ENCODE data around the gene GALR1.
"Not testable (repeated sequence)": the region's sequence is repeated elsewhere in the genome, so short reads cannot be mapped to it uniquely, and the experiment has no call there.

Gene GALR1

DNA sequence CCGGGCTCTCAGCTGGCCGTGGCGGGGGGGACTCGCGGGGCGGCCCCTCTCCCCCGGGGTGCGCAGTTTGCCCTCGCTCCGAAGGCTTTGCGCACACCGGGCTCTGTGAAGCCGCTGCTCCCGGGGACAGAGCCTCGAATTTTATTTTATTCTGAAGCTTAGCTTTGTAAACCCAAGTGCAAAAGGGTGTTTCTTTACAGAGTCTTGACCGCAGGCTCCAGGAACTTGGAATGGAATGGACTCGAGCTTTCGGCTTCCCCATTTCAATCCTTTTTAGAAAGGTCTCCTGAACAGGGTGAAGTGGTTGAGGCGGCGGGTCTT lies 2.0 kb downstream of the GALR1 start:
- DNase-seq: no peak

DNA sequence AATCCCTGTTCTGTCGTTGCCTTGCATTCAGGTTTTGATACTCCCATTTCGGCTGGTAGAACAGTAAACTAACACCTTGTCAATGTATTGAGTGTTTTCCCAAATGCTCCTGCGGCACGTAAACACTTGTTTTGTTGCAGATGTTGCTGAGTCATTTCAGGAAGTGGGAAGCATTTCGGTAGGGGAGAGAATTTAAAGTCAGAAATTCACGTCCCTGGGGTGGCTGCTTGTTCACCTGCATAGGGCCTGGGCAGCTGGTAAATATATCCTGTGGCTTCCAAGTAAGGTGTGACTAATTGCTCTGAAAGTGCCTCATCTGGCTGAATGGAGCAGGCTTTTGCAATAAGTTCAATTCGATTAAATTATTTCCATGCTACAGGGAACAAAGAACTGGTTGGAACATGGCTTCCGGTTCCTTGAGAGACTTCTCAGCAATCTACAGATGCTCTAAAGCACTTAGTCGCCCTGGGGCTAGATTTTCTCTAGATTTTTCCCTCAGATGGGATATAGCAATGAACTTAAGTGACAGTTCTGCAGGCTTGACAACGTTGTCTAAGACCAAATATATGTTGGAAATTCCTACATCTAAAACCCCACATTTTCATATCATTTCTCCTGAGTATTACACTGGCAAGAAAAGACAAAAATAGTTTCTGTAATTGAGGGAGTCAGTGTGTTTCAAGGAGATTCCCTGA lies 5.2 kb downstream of the GALR1 start:
- DNase-seq: no peak

DNA sequence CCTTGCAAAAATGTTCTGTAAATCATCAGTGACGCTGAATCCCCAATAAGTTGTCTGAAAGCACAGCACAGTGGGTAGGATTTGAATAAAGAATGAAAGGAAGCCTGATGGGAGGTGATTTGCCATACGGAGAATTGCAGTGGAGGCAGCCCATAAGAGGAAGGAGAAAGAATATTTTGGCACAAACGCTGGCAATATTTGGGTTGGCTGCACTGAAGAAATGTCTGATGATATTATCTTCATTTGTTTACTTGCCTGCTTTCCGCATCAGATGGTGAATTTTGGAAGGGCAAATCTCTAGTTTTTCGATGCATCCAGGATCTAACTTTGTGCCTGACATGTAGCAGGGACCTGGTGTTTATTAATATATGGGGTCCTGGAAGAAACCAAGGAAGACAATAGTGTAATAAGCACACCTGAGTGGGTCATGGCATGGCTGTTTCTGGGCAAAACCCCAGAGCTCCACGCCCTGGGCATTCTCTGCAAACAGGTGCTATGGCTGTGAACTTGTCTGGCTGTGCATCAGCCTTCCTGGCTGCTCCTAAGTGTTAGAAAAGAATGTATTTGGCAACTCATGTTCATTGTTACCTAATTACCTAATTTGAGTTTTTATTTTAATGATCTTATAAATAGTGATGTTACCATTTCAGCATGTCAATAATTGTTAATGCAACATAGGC lies 5.9 kb downstream of the GALR1 start:
- no peak for DNase-seq

DNA sequence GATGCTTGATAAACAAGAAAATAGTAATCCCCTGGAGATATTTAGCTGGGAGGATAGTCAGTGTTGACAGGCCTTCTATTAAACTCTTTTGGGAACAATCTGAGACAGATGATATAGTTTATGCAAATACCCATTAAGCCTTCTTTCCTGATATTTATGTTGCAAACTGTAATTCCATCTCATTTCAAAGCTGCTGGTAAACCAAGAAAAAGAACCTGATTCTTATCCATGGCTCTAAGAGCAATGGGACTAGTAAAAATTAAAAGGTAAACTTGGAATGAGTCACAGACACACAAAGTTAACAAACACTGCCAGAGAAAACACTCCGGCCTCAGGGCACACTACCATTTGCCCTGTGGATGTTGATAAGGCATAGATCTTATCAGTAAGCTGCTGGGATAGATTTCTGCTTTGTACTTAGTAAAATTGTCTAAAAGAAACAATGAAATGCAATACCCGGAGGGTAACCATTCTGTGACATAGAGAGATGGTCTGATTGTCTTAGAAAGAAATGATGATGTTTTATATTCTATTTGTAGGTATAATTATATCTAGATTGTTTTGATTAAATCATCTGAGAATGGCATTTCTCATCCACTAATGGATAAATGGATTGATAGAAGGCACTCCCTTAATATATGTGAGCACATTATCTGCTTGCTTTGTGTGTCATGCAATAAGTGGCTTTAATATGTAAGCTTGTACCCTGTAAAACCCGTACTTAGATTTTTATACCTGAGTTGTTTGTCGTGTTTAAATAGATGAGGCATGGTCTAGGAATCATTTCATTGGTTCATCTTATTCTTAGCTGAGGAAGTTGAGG lies 13.2 kb downstream of the GALR1 start:
- no peak for DNase-seq

DNA sequence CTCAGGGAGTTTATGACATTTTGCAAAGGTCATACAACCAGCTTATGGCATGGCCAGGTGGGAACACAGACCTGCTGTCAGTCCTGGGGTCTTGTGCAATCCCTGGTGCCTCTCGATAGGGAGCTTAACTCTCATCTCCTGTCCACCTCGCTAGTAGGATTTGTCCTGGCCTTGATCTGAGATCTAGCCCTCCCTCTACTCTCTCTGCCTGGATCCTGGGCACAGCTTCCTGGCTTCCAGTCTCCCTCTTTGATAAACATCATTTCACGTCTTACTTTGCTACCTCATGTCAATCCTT lies 13.8 kb downstream of the GALR1 start:
- DNase-seq: no peak

DNA sequence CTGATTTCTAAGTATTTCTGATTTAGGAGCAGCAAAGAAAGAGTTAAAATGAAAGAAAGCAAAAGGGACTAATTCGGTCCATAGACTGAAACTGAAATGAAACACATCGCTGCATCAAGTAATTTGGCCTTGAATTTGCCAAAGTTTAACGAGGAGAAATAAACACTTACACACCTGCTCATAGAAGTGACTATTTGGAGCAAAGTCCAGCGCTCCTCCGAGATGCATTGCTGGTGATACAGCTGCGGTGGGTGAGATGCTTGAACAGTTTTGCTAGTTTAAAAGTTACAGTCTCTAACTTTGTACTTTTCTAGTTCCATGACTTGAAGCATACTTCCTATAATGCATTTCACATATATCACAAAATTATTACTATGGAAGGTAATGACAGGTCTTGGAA lies 18.3 kb downstream of the GALR1 start:
- no peak for DNase-seq

DNA sequence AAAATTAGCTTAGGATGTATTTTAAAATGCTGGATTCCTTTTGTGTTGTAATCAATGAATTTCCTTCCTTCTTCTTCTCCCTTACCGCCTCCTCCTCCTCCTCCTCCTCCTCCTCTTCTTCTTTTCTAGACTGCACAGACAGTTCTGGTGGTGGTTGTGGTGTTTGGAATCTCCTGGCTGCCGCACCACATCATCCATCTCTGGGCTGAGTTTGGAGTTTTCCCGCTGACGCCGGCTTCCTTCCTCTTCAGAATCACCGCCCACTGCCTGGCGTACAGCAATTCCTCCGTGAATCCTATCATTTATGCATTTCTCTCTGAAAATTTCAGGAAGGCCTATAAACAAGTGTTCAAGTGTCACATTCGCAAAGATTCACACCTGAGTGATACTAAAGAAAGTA lies 18.8 kb downstream of the GALR1 start:
- DNase-seq: no peak

DNA sequence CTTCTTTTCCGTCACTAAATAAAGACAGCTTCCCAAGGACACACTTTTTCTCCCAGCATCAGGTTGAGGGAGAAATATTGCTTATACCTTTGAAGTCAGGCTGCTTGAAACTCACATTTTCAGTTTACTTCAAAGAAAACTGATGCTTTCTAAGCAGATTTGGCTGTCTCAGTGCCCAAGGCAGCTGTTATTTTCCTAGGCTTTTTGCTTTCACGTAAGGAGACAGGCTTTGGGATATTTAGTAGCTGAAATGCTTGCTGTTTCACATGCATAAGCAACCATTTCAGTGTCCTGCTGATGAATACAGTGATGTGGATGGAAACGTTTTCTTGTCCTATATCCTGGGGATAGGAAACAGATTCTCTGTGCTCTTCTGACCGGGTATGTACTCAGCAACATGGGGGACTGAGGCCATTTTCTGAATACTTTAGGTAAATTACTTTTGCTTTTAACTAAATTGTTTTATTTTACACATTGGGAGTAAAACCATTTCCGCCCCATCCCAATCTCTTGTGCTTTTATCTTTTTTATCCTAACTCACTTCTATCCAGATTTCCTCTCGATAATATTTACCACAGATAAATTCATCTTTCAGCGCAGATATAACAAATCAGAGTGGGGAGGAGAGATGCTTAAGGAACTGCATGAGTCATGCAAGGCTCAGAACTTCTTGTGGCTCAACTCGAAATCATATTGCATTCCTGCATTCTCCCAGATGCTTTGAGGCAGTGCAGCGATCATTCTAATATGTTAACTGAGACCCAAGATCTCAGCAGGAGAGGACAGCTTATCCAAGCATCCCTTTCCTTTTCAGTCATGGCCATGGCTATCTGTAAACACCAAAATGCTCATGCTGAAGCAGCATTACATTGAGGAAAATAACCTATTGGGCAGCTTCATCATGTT lies 22.2 kb downstream of the GALR1 start:
- no peak for DNase-seq

DNA sequence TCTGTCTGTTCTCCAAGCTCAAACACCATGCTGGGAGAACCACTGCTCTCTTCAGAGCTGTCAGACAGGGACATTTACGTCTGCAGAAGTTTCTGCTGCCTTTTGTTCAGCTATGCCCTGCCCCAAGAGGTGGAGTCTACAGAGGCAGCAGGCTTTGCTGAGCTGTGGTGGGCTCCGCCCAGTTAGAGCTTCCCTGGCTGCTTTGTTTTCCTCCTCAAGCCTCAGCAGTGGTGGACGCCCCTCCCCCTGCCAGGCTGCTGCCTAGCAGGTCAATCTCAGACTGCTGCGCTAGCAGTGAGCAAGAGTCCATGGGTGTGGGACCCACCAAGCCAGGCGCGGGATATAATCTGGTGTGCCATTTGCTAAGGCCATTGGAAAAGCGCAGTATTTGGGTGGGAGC lies 41.2 kb downstream of the GALR1 start:
- not testable (repeated sequence) for DNase-seq

DNA sequence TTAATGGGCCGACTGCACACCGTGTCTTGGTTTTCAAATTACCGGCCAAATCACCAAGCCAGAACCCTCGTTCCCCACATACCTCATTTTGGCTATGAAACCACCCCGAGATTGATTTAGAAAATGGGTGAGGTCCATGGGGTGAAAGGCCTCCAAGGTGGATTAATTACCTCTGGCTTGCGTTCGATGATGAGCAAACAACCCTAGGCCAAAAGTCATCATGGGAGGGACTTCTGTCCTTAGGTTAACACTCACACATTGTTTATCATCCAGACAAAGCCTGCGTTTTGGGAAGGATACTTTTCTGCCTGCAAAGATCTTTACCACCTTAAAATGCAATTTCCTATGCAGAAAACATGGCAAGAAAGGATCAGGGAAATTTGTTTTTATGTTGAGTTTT lies 48.5 kb downstream of the GALR1 start:
- DNase-seq: no peak

DNA sequence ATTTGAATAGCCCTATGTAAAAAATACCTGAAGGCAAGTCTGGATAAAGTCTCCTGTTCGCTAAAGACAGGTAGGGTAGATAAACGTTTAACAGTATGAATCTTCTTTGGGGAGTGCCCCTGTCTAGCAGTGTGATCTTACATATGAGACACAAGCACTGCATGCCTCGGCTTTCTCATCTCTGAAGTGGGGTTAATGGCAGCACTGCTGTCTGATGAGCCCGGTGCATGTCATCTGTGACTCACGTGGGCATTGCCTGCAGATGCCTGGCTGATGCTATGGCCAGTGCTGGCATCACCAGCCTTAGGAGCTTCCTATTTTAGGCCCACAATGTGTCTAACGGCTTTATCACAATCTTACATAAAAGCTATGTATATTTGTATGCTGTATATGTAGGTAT lies 50.1 kb downstream of the GALR1 start:
- DNase-seq: no peak

DNA sequence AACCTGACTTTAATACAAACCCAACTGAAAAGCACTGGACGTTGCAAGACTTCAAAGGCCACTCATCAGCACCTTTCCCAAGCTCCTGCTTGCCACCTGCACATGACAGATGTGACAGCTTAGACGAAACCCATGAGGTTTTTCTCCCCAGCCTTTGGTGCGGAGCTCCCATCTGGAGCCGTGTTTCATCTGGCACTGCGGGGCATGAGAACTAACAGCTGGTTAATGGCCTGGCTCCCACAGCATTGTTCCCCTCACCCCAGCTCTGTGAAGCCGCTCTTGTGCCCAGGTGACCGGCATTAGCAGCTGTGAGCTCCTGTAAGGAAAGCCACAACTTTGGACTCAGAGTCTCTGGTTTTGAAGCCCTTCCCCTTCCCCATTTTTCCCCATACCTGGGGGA lies 50.9 kb downstream of the GALR1 start:
- DNase-seq: peak; percentile 59

DNA sequence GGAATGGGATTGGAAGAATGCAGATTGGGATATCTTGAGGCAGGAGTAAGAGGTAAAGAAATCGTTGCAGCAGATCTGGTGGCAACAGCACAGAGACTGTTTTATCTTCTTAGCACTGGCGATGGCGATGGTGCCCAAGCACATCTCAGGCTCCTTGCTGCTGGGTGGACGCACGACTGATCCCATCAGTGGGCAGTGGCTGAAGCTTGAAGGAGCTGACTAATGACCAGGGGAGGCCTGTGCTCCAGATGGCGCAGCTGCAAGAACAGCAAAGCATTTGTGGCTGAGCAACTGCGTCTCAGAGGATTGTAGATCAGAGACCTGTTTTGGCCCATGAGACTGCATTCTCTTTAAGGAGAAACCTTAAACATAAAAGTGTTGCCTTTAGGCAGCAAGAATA lies 54.6 kb downstream of the GALR1 start:
- DNase-seq: no peak

DNA sequence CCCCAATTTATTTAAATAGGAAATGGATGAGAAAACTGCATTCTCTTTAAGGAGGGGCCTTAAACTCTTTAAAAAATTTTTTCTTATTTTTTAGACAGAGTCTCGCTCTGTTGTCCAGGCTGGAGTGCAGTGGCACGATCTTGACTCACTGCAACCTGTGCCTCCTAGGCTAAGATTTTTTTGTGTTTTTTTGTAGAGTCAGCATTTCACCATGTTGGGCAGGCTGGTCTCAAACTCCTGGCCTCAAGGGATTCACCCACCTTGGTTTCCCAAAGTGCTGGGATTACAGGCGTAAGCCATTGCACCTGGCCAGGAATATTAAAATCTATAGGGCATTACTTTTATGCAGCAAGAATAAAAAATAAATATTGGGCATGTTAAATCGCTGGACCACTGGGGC lies 56.0 kb downstream of the GALR1 start:
- DNase-seq: no peak

DNA sequence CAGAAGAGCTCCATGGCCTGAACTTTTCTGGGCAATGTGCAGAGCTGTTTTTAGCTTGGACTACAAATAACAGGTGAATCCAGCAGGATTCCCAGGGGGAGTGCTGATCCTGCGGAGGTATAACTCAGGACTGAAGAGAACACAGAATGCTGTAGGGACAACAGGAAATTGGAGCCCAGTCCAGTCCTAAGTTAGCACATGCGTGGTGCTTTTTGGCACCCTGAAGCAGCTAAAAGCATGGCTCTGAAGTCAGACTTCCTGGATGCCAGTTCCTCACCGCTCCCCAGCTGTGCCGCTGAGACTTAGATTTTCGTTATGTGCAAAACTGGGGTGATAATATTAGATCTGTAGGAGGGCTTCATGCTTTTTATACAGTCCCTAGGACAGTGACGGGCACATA lies 58.6 kb downstream of the GALR1 start:
- DNase-seq: no peak

DNA sequence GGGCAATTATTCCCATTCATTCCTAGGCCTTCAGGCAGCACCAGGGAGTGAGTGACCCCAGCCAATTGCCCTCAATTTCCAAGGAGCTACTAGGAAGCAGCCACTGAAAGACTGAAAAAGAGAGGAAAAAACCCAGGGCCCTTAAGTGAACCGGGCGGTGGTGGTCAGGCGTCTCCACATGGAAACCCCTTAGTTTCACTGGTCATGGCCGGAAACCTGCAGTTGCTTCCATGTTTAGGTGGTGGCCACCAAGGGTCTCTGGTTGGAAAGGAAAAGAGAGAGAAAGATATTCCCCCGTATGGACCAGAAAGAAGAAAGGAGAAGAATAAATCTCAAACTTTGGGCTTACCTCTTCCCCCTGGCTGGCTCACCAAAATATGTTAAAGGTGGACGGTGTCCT lies 64.9 kb downstream of the GALR1 start:
- DNase-seq: no peak

DNA sequence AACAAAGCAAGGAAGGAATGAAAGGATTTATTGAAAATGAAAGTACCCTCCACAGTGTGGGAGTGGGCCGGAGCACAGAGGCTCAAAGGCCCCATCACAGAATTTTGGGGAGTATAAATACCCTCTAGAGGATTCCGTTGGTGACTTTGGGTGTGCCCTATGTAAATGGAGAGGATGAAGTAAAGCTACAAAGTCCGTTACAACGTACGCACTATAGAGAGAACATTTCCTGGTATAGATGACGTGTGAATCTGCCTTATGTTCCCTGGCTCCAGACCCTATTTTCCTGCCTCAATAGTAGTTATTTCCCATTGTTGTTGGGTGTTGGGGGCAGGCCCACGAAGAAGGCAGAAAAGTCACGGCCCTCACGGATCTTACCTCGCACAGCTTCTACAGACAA lies 65.3 kb downstream of the GALR1 start:
- no peak for DNase-seq

DNA sequence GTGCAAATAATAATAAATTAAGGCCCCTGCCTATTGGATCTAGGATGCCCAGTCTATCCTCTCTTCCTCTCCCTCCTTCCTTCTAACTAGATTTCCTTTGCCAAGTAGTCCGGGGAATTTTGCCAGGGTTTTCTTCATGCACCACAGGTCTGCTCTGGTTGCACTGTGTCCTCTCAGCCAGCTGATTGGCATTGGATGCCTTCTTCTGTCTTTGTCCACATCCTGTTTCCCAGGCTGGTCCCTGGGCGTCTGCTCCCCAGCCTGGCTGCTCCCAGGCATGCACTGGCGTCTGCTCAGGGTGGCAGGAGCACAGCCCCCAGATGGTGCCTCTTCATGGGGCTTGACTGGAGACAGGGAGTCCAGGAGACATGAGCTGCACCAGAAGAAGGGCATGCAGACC lies 66.4 kb downstream of the GALR1 start:
- no peak for DNase-seq

DNA sequence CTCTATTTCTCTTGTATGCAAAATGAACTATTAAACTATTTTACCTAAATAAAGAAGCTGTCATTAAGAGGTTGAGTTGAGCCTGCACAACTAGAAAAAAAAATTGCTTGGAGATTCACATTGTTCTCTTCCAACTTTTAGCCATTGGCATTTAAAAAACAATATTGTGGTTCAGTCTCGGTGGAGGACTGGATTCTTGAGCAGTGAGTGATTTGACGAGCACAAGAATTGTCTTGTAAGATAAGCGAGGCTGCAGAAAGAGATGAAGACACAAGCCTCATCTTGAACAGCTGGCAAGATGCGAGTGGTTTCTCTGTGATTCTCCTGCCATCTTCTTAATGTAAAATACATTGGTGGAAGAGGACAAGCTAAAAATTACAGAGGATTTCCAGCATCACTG lies 67.0 kb downstream of the GALR1 start:
- DNase-seq: no peak

DNA sequence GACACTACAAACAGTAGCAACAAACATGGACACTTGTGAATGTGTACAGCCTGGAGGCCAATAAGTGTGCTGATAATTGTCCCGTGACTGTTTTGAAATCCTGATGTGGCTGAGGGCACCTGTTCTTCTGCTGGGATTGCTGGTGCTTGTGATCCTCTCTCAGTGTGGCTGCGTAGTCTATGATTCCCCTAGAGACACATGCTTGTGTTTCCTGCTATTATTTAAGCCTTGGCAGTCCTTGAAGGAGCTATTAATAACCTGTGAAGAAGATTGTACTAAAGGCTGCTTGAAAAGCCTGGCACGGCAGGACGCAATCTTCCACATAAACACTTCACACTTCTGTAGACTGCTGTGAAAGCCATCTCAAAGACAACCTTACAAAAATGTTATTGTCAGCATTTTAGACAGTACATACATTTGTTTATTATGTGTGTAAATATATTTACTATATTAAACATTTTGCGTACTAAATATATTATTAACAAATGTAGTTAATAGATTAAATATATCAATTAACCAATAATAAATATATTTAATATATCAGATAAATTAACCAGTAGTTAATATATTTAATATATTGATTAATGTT lies 71.4 kb downstream of the GALR1 start:
- no peak for DNase-seq

DNA sequence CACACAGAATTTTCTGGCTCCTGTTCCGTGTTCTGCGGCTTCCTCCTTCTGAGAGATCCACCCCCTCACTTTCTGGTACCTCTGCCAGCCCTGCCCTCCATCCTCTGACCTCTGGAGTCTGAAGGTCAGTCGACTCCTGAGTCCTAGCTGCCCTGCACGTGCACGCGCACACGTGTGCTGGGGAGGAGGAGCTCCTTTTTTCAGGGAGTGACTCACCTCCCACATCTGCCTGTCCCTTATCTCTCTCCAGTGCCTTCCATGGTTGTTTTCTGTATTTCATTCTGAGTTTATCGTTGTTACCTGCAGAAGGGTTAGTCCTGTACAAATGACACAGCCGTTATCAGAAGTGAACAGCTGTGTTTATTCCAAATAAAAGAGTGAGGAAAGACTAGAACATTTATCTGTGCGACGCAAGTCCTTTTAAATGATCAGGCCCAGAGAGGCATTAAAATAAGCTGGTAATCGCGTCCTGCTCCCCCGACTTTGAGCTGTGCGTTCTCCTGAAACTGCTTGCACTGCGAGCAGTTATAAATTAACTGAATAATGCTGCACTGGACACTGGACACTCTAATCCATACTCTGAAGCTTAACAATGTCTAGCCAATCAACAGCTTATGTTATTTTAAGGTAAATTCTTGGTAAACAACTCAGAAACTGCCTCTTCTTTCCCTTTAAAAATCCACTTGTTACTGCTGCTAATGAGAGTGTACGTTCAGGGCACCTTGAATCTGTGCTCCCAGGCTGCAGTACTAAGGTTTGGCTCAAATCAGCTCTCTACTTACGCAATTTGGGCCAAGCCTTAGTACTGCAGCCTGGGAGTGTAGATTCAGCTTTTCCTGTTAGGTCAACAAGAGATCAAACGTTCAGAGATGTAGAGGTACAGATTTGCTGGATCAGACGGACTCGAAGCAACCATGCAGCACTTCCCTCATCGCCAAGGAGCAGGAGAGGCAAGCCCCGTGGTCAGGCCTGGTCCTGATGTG lies 72.5 kb downstream of the GALR1 start:
- DNase-seq: no peak

Measured in DMS 273 treated with DMSO at 0.1 percent for 48 hours (cell line).